Mesenchymal stem cell (in vitro differentiated cells and primary cell): Measurements from ENCODE around the gene TBX21. TPM values are rescaled to one million over a fixed set of nuclear protein-coding genes. Genes with fewer than 3 reads are reported as not detected.
A peak's percentile ranks its signal among the peaks of the same experiment; 100 is the strongest.

ENCODE experiments used
- DNase-seq: peaks from one replicate; pipeline ENCODE4 v3.0.0-alpha.2; 2013
- H2AFZ ChIP-seq: one replicate; pipeline ENCODE4 v1.6.1; 2013; ENCODE audit warnings: low read depth, mild to moderate bottlenecking, control low read depth, inconsistent platforms, low read length, moderate library complexity
- H2AK5ac ChIP-seq: 2 replicates; pipeline ENCODE4 v1.6.1; 2013; ENCODE audit warnings: low read length, moderate library complexity, mild to moderate bottlenecking, inconsistent platforms; ENCODE audit not compliant: severe bottlenecking
- H2BK120ac ChIP-seq: one replicate; pipeline ENCODE4 v1.6.1; 2013; ENCODE audit warnings: low read depth, mild to moderate bottlenecking, inconsistent platforms, low read length, moderate library complexity
- H2BK12ac ChIP-seq, 2 experiments: one replicate each; pipeline ENCODE4 v1.6.1; 2013; ENCODE audit warnings: inconsistent platforms in 2 of 2, low read length in 2 of 2, mild to moderate bottlenecking in 2 of 2, moderate library complexity in 2 of 2, control low read depth in 1 of 2
- H2BK15ac ChIP-seq: one replicate; pipeline ENCODE4 v1.6.1; 2013; ENCODE audit warnings: mild to moderate bottlenecking, low read depth, inconsistent platforms; ENCODE audit not compliant: poor library complexity, severe bottlenecking
- H2BK5ac ChIP-seq: 2 replicates; pipeline ENCODE4 v1.6.1; 2013; ENCODE audit warnings: low read depth, mild to moderate bottlenecking, low read length, control low read depth, inconsistent platforms; ENCODE audit not compliant: poor library complexity, severe bottlenecking
- H3K14ac ChIP-seq, 2 experiments: one replicate each; pipeline ENCODE4 v1.6.1; 2013; ENCODE audit warnings: inconsistent platforms in 2 of 2, low read length in 2 of 2, control low read depth in 1 of 2, mild to moderate bottlenecking in 1 of 2, moderate library complexity in 1 of 2
- H3K18ac ChIP-seq, 2 experiments: one replicate each; pipeline ENCODE4 v1.6.1; 2013; ENCODE audit warnings: inconsistent platforms in 2 of 2, low read length in 2 of 2, control low read depth in 1 of 2, low read depth in 1 of 2, mild to moderate bottlenecking in 1 of 2
- H3K23ac ChIP-seq, 2 experiments: one replicate each; pipeline ENCODE4 v1.6.1; 2013; ENCODE audit warnings: inconsistent platforms in 2 of 2, low read length in 2 of 2, mild to moderate bottlenecking in 2 of 2, moderate library complexity in 2 of 2, control low read depth in 1 of 2
- H3K27ac ChIP-seq: 2 replicates; pipeline ENCODE4 v1.5.1; 2013; ENCODE audit warnings: mild to moderate bottlenecking, moderate library complexity, low read length, control low read depth, inconsistent platforms; ENCODE audit not compliant: poor library complexity, severe bottlenecking
- H3K27me3 ChIP-seq, 2 experiments: 2 replicates each; pipeline versions ENCODE4 v1.6.1 to v1.7.0; 2013; ENCODE audit warnings: low read length in 2 of 2, mild to moderate bottlenecking in 2 of 2, moderate library complexity in 2 of 2, control low read depth in 1 of 2, inconsistent platforms in 1 of 2; ENCODE audit not compliant: control insufficient read depth in 1 of 2, insufficient read depth in 1 of 2
- H3K36me3 ChIP-seq, 2 experiments: 2 replicates each; pipeline versions ENCODE4 v1.6.1 to v1.7.0; 2013; ENCODE audit warnings: low read length in 2 of 2, control low read depth in 1 of 2, inconsistent platforms in 1 of 2, low read depth in 1 of 2, mild to moderate bottlenecking in 1 of 2; ENCODE audit not compliant: insufficient read depth in 2 of 2, control insufficient read depth in 1 of 2
- H3K4ac ChIP-seq, 2 experiments: one replicate each; pipeline ENCODE4 v1.6.1; 2013; ENCODE audit warnings: inconsistent platforms in 2 of 2, low read length in 2 of 2, mild to moderate bottlenecking in 2 of 2, moderate library complexity in 2 of 2, control low read depth in 1 of 2, low read depth in 1 of 2
- H3K4me1 ChIP-seq: 2 replicates; pipeline ENCODE4 v1.6.1; 2013; ENCODE audit warnings: low read depth, low read length, control low read depth; ENCODE audit not compliant: control insufficient read depth, insufficient read depth
- H3K4me2 ChIP-seq: 2 replicates; pipeline ENCODE4 v1.6.1; 2013; ENCODE audit warnings: low read length, mild to moderate bottlenecking, inconsistent platforms; ENCODE audit not compliant: poor library complexity, severe bottlenecking
- H3K4me3 ChIP-seq, 2 experiments: 2 replicates each; pipeline versions ENCODE4 v1.5.1 to v1.7.0; 2013; ENCODE audit warnings: low read length in 2 of 2, mild to moderate bottlenecking in 2 of 2, control low read depth in 1 of 2, low read depth in 1 of 2; ENCODE audit not compliant: insufficient read depth in 1 of 2
- H3K79me1 ChIP-seq: replicated peaks from 2 replicates; pipeline ENCODE4 v1.6.1; 2013; ENCODE audit warnings: mild to moderate bottlenecking, control low read depth, low read length, inconsistent platforms; ENCODE audit not compliant: poor library complexity, severe bottlenecking
- H3K9ac ChIP-seq: 2 replicates; pipeline ENCODE4 v1.7.0; 2013; ENCODE audit warnings: mild to moderate bottlenecking, low read length, moderate library complexity
- H3K9me3 ChIP-seq: 2 replicates; pipeline ENCODE4 v1.7.0; 2013; ENCODE audit warnings: mild to moderate bottlenecking, low read length; ENCODE audit not compliant: control insufficient read depth
- H4K8ac ChIP-seq: one replicate; pipeline ENCODE4 v1.6.1; 2013; ENCODE audit warnings: inconsistent platforms, mild to moderate bottlenecking, low read length, moderate library complexity
- H4K91ac ChIP-seq: one replicate; pipeline ENCODE4 v1.6.1; 2013; ENCODE audit warnings: mild to moderate bottlenecking, low read length, inconsistent platforms
- WGBS: methylation state at CpG from one replicate; pipeline ENCODE4 v1.1.7; 2013; ENCODE audit warnings: mixed read lengths; 5-methylcytosine and 5-hydroxymethylcytosine counted together
- polyA plus RNA-seq, 2 experiments: library from polyadenylated mRNA; stranded (reverse); fragments of 200-250 nt; gene quantifications; one replicate each; pipeline ENCODE4 v1.2.3, GENCODE V29; 2013

The TBX21 gene
- not detected for polyA plus RNA-seq (2013, experiment 1 of 2)
- polyA plus RNA-seq (2013, experiment 2 of 2): not detected

GRCh38 chr17:47733047-47733673 is at the start of gene TBX21:
Gene TBX21, plus strand, starts transcription at chr17:47733236. Its CDS starts 219 bp downstream, at chr17:47733455.
- H2AFZ ChIP-seq: no peak within 1 kb of the TSS
- H3K9ac ChIP-seq: peak within 1 kb of the TSS; percentile 32
- no peak within 1 kb of the TSS for H2BK12ac ChIP-seq
- no peak within 1 kb of the TSS for H4K8ac ChIP-seq
- peak; percentile 37 for DNase-seq
- H2BK15ac ChIP-seq: no peak within 1 kb of the TSS
- H4K91ac ChIP-seq: no peak within 1 kb of the TSS
- H2BK120ac ChIP-seq: no peak within 1 kb of the TSS
- peak within 1 kb of the TSS; percentile 62 for H3K4me2 ChIP-seq
- H3K4ac ChIP-seq: no peak within 1 kb of the TSS
- H3K9me3 ChIP-seq: no peaks in the 10 kb centered on the region
- no peak within 1 kb of the TSS for H2BK5ac ChIP-seq
- no peak within 1 kb of the TSS for H2AK5ac ChIP-seq
- H3K18ac ChIP-seq: no peak within 1 kb of the TSS
- no peak within 1 kb of the TSS for H3K23ac ChIP-seq
- no peaks in the 10 kb centered on the region for H3K36me3 ChIP-seq
- H3K27ac ChIP-seq: no peak within 1 kb of the TSS
- H3K79me1 ChIP-seq: no peaks in the 10 kb centered on the region
- H3K4me1 ChIP-seq: peaks cover 14% of the 10 kb centered on the region
- H3K4me3 ChIP-seq: peak within 1 kb of the TSS; percentile 46 to 65
- H3K14ac ChIP-seq: no peak within 1 kb of the TSS
- 1% methylated on average over 65 of the region's 73 CpGs for WGBS
- H3K27me3 ChIP-seq: peaks cover 80% of the 10 kb centered on the region in 2 experiments

- Histone ChIP-seq H3K4ac (no peak overlapping the region), H3K18ac (no peak overlapping the region), H3K27ac (no peak overlapping the region), H3K4me3 (no peak overlapping the region), H2BK15ac (no peak overlapping the region), H2AFZ (no peak overlapping the region), H2BK120ac (no peak overlapping the region), H3K4me1 (peaks cover 4% of the 10 kb centered on the region), H3K79me1 (peaks cover 13% of the 10 kb centered on the region), H2BK5ac (no peak overlapping the region), H3K9me3 (no peaks in the 10 kb centered on the region), H3K36me3 (peaks cover 23 to 64% of the 10 kb centered on the region in 2 experiments), H3K27me3 (no peaks in the 10 kb centered on the region), H4K91ac (no peak overlapping the region), H3K4me2 (no peak overlapping the region), H2BK12ac (no peak overlapping the region), H4K8ac (no peak overlapping the region), H3K9ac (peak overlapping the region; percentile 4), H3K23ac (no peak overlapping the region), H3K14ac (no peak overlapping the region), H2AK5ac (no peak overlapping the region)
- 90% methylated on average over 3 of the region's 4 CpGs for WGBS
- DNase-seq: no peak
These were observed 49.0 kb upstream of the TBX21 start for GRCh38 chr17:47684025-47684424.

GRCh38 chr17:47684535-47685193 is 48.4 kb upstream of the TBX21 start:
- 96% methylated on average over 2 of the region's 4 CpGs for WGBS
- Histone ChIP-seq H3K4me1 (peaks cover 4% of the 10 kb centered on the region), H2BK15ac (no peak overlapping the region)

GRCh38 chr17:47685556-47686275 is 47.3 kb upstream of the TBX21 start:
- Histone ChIP-seq H2BK12ac (no peak overlapping the region), H4K91ac (no peak overlapping the region), H2BK15ac (no peak overlapping the region), H2BK120ac (no peak overlapping the region), H3K4me1 (peaks cover 4% of the 10 kb centered on the region), H3K4me3 (peak overlapping the region in 1 of 2 experiments; percentile 9), H3K9me3 (no peaks in the 10 kb centered on the region), H2BK5ac (no peak overlapping the region), H3K23ac (no peak overlapping the region), H3K18ac (no peak overlapping the region), H3K4me2 (no peak overlapping the region), H3K14ac (no peak overlapping the region), H2AK5ac (no peak overlapping the region), H2AFZ (no peak overlapping the region), H3K4ac (no peak overlapping the region), H3K27me3 (no peaks in the 10 kb centered on the region), H4K8ac (no peak overlapping the region), H3K36me3 (peaks cover 17 to 48% of the 10 kb centered on the region in 2 experiments), H3K79me1 (peaks cover 9% of the 10 kb centered on the region), H3K9ac (peak overlapping the region; percentile 60), H3K27ac (peak overlapping the region; percentile 69)
- DNase-seq: no peak
- 87% methylated on average over 3 of the region's 4 CpGs for WGBS

More at GRCh38 chr17:47684535-47685193, 48.4 kb upstream of the TBX21 start:
- H3K18ac ChIP-seq: no peak overlapping the region
- peak overlapping the region; percentile 60 for H3K9ac ChIP-seq
- H3K4me3 ChIP-seq: no peak overlapping the region
- H3K27ac ChIP-seq: no peak overlapping the region
- H3K14ac ChIP-seq: no peak overlapping the region
- no peaks in the 10 kb centered on the region for H3K27me3 ChIP-seq
- peaks cover 13% of the 10 kb centered on the region for H3K79me1 ChIP-seq
- no peak overlapping the region for H3K4ac ChIP-seq
- H2BK5ac ChIP-seq: no peak overlapping the region
- no peak overlapping the region for H4K91ac ChIP-seq
- no peak overlapping the region for H2AK5ac ChIP-seq
- H3K23ac ChIP-seq: no peak overlapping the region
- no peak for DNase-seq
- H4K8ac ChIP-seq: no peak overlapping the region
- H3K9me3 ChIP-seq: no peaks in the 10 kb centered on the region
- H2BK120ac ChIP-seq: no peak overlapping the region
- no peak overlapping the region for H2AFZ ChIP-seq
- H2BK12ac ChIP-seq: no peak overlapping the region
- H3K4me2 ChIP-seq: no peak overlapping the region
- H3K36me3 ChIP-seq: peaks cover 20 to 59% of the 10 kb centered on the region in 2 experiments
